Uterus (tissue), 4 donors: Measurements from ENCODE around the gene ASB13. TPM values are rescaled to one million over a fixed set of nuclear protein-coding genes. Genes with fewer than 3 reads are reported as not detected.

ENCODE experiments used
- DNase-seq, 2 donors: peaks; one replicate each; pipeline ENCODE4 v3.0.0-alpha.2; 2019 to 2020
- H3K27ac ChIP-seq, 2 donors: fragments of 200-600 bp; sonication (generic); 1 replicate in 1 of 2; 2 replicates in 1 of 2; pipeline ENCODE4 v1.5.1; 2016 to 2018
- H3K27me3 ChIP-seq, 2 donors: fragments of 200-600 bp; sonication (generic); one replicate each; pipeline ENCODE4 v1.5.1; 2018 to 2019; ENCODE audit warnings: control low read depth in 1 of 2
- H3K36me3 ChIP-seq, 2 donors: fragments of 200-600 bp; sonication (generic); one replicate each; pipeline ENCODE4 v1.5.1; 2019; ENCODE audit warnings: control low read depth in 1 of 2
- H3K4me1 ChIP-seq, 2 donors: fragments of 200-600 bp; sonication (generic); one replicate each; pipeline ENCODE4 v1.5.1; 2018 to 2019; ENCODE audit warnings: control low read depth in 1 of 2
- H3K4me3 ChIP-seq, 2 donors: fragments of 200-600 bp; sonication (generic); 1 replicate in 1 of 2; 2 replicates in 1 of 2; pipeline ENCODE4 v1.5.1; 2018 to 2019; ENCODE audit warnings: mild to moderate bottlenecking in 1 of 2
- H3K9me3 ChIP-seq, 2 donors: fragments of 200-600 bp; sonication (generic); one replicate each; pipeline ENCODE4 v1.5.1; 2019; ENCODE audit warnings: control low read depth in 1 of 2
- POLR2A ChIP-seq, 2 donors: fragments of 450-650 bp; IDR thresholded peaks; one replicate each; pipeline ENCODE4 v1.6.1; 2016; ENCODE audit warnings: antibody characterized with exemption in 2 of 2, mild to moderate bottlenecking in 1 of 2, moderate library complexity in 1 of 2
- intact Hi-C: fragments of 100-400 bp; cut with DNase I; formaldehyde crosslinking; loops from one replicate; pipeline ENCODE4 v1.15.1; 2023; ENCODE audit warnings: low total_unique reads
- total RNA-seq, 4 donors: library from RNA; depleted of rRNA in 3 of 4; stranded (reverse); fragments of >200 nt in 3 of 4; gene quantifications; one replicate each; pipeline versions ENCODE4 v1.1.0 to v1.2.4, GENCODE V29; 2014 to 2023
- TF ChIP-seq, protein P1 (sequence below), 4 experiments: fragments of 200-600 bp in 2 of 4; fragments of 450-650 bp in 2 of 4; sonication (generic) in 2 of 4; IDR thresholded peaks; one replicate each; pipeline ENCODE4 v1.5.1; 2016 to 2019; ENCODE audit warnings: antibody characterized with exemption in 4 of 4, mild to moderate bottlenecking in 2 of 4, moderate library complexity in 1 of 4
- donor health status: DM: yes; HTN: yes; CAD: no.

The ASB13 gene
- total RNA-seq, 4 donors from 2014 or later, result 8.7 to 25.7 (median 17.9) TPM

DNA sequence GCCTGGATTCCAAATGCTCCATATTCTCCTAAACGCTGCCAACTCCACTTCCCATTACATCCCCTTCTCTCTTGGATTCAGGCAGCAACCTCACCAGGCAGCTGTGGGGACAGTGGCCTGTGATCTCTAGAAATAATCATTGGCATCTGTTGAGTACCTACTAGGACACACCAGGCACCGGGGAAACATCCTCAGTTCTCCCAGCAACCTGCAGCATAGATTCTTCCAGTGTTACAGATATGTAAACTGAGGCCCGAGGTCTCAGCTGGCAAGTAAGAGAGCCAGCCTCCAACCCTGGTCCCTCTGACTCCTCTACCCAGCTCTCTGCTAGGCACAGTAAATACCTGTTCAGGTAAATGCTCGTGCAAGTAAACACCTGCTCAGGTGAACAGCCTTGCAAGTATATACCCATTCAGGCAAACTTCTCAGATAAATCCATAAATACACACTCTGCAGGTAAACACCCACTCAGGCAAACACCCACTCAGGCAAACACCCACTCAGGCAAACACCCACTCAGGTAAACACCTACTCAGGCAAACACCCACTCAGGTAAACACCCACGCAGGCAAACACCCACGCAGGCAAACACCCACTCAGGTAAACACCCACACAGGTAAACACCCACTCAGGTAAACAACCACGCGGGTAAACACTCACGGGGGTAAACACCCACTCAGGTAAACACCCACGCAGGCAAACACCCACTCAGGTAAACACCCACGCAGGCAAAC, 18.7 kb downstream of the ASB13 start:
- Histone ChIP-seq H3K36me3 (no peaks in the 10 kb centered on the region), H3K9me3 (no peaks in the 10 kb centered on the region), H3K4me3 (no peak overlapping the region), H3K4me1 (no peaks in the 10 kb centered on the region), H3K27me3 (no peaks in the 10 kb centered on the region), H3K27ac (peak overlapping the region in 1 of 2 donors; percentile 79)
- intact Hi-C loops, result no loop called here
- no peak for DNase-seq
- TF ChIP-seq POLR2A (IDR thresholded peaks at IDR 0.05), result no peak
- TF ChIP-seq, protein P1, sequence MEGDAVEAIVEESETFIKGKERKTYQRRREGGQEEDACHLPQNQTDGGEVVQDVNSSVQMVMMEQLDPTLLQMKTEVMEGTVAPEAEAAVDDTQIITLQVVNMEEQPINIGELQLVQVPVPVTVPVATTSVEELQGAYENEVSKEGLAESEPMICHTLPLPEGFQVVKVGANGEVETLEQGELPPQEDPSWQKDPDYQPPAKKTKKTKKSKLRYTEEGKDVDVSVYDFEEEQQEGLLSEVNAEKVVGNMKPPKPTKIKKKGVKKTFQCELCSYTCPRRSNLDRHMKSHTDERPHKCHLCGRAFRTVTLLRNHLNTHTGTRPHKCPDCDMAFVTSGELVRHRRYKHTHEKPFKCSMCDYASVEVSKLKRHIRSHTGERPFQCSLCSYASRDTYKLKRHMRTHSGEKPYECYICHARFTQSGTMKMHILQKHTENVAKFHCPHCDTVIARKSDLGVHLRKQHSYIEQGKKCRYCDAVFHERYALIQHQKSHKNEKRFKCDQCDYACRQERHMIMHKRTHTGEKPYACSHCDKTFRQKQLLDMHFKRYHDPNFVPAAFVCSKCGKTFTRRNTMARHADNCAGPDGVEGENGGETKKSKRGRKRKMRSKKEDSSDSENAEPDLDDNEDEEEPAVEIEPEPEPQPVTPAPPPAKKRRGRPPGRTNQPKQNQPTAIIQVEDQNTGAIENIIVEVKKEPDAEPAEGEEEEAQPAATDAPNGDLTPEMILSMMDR (IDR thresholded peaks at IDR 0.05), result no peak

DNA sequence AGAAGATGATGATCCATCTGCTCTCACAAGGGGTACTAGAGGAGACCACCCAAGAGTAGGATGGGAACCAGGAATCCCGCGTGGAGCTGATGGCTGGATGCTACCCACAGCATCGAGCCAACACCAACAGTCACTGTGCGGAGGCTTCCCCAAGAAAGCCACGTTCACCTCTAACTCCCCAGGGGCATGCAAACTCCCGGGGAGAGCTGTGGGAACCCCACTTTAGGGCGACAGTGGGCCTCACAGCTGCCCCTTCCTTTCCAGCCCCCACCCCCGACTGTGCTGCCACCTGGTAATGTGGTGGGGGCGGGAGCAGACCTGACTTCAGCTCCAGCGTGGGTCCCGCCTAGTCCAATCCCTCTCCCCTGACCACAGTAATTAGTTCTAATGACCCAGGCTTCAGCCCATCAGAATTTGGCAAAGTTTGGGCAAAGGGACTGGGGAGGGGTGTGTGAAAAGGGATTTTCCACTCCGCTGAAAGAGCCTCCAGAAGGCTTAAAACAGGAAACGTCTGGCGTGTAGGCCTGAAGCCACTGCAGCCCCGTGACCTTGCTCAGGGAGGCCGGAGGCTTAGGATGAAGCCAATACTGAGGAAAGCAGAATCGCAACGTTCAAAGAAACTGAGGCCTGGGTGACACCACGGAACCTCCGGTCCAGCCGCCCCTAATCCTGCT, 20.3 kb downstream of the ASB13 start:
- Histone ChIP-seq H3K4me1 (no peaks in the 10 kb centered on the region), H3K9me3 (no peaks in the 10 kb centered on the region), H3K27me3 (no peaks in the 10 kb centered on the region), H3K27ac (peak overlapping the region; percentile 69 to 79), H3K4me3 (no peak overlapping the region), H3K36me3 (no peaks in the 10 kb centered on the region)
- TF ChIP-seq, protein P1 (IDR thresholded peaks at IDR 0.05), result no peak
- no peak for TF ChIP-seq POLR2A (IDR thresholded peaks at IDR 0.05)
- no peak for DNase-seq
- intact Hi-C loops, result no loop called here

DNA sequence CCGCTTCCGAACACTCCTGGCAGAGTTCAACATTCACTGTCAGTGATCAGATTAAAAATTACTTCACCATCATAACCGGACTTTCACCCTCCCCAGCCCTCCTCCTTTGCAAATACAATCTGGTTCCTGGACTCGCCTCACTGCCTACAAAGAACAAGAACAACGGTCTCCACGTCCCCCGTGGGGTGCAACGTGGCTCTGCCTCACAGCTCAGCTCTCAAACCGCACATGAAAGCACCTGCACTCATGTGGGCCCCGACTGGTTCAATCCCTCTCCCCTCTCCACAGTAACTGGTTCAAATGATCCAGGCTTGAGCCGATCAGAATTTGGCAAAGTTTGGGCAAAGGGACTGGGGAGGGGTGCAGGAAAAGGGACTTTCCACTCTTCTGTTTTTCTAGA, 21.0 kb downstream of the ASB13 start:
- no peak for DNase-seq
- Histone ChIP-seq H3K4me3 (no peak overlapping the region), H3K36me3 (no peaks in the 10 kb centered on the region), H3K27me3 (no peaks in the 10 kb centered on the region), H3K27ac (peak overlapping the region; percentile 69 to 79), H3K9me3 (no peaks in the 10 kb centered on the region), H3K4me1 (no peaks in the 10 kb centered on the region)
- TF ChIP-seq, protein P1 (IDR thresholded peaks at IDR 0.05), result no peak
- no peak for TF ChIP-seq POLR2A (IDR thresholded peaks at IDR 0.05)
- intact Hi-C loops, result no loop called here

DNA sequence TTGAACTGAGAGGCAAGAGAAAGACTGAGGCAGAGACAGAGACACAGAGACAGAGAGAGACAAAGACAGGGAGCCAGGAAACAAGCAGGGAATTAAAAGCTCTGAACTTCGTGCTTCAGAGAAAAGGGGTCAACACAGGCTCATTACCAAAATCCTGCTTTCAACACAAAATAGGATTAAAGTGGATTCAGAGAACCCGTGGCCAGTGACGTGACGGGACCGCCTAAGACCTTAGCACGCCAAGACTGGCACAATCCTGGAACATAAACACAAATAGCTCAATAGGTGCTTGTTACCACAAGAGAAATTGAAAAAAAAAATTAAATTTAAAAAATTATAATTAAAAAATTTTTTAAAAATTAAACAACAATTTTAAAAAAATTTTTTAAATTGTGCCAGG, 21.5 kb downstream of the ASB13 start:
- Histone ChIP-seq H3K27me3 (no peaks in the 10 kb centered on the region), H3K27ac (peak overlapping the region; percentile 69 to 79), H3K36me3 (no peaks in the 10 kb centered on the region), H3K4me3 (no peak overlapping the region), H3K4me1 (no peaks in the 10 kb centered on the region), H3K9me3 (no peaks in the 10 kb centered on the region)
- intact Hi-C loops, result no loop called here
- no peak for DNase-seq
- no peak for TF ChIP-seq POLR2A (IDR thresholded peaks at IDR 0.05)
- TF ChIP-seq, protein P1 (IDR thresholded peaks at IDR 0.05), result no peak

DNA sequence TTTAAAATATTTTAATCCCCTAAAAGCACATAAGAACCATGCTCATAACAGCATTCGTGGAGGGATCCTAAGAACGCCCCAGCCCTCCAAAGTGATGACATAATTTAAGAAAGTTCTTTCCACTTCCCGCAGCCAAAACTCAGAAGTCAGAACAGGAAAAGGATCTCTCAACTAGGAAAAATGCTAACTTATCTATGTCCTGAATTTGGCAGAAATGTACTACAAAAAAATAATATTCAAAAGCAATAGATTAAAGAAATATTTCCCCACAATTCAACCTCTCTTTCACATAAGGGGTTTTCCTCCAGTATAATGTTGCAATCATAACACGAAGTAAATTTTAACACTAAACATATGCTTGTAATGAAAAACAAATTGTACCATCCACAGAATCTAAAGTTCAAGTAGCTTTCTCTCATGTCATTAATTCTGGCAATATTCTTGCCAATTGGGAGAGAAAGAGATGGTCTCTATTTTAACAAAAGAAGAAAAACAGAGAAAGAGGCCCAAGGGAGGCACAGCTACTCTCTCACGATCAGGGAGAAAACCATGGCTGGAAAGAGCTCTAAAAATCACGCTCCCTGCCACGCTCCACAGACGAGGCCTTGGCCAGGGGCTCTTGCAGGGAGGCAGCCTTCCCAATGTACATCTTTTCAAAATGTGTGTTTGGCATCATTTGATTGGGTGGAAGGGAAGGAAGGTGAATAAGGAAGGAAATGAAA, 22.9 kb downstream of the ASB13 start:
- DNase-seq, result no peak
- Histone ChIP-seq H3K27ac (peak overlapping the region; percentile 69 to 79), H3K4me3 (no peak overlapping the region), H3K4me1 (no peaks in the 10 kb centered on the region), H3K36me3 (no peaks in the 10 kb centered on the region), H3K27me3 (no peaks in the 10 kb centered on the region), H3K9me3 (no peaks in the 10 kb centered on the region)
- TF ChIP-seq, protein P1 (IDR thresholded peaks at IDR 0.05), result no peak
- TF ChIP-seq POLR2A (IDR thresholded peaks at IDR 0.05), result no peak
- intact Hi-C loops, result no loop called here
